Vagina (tissue), 2 donors: Measurements from ENCODE around the gene NLRP4. TPM values are rescaled to one million over a fixed set of nuclear protein-coding genes. Genes with fewer than 3 reads are reported as not detected.
A peak's percentile ranks its signal among the peaks of the same experiment; 100 is the strongest.

Source experiments
- DNase-seq, 2 donors: peaks; one replicate each; pipeline ENCODE4 v3.0.0-alpha.2; 2017; ENCODE audit errors: extremely low spot score in 2 of 2
- H3K27ac ChIP-seq: fragments of 200-600 bp; sonication (generic); one replicate; pipeline ENCODE4 v1.5.1; 2019
- H3K27me3 ChIP-seq: fragments of 200-600 bp; sonication (generic); one replicate; pipeline ENCODE4 v1.5.1; 2019
- H3K36me3 ChIP-seq, 2 donors: fragments of 200-600 bp; sonication (generic); one replicate each; pipeline ENCODE4 v1.5.1; 2017 to 2019
- H3K4me1 ChIP-seq: fragments of 200-600 bp; sonication (generic); one replicate; pipeline ENCODE4 v1.5.1; 2019
- H3K4me3 ChIP-seq, 2 donors: fragments of 200-600 bp; sonication (generic); 1 replicate in 1 of 2; 2 replicates in 1 of 2; pipeline ENCODE4 v1.5.1; 2016 to 2019
- H3K9me3 ChIP-seq: fragments of 200-600 bp; sonication (generic); one replicate; pipeline ENCODE4 v1.5.1; 2019
- POLR2A ChIP-seq, 2 donors: fragments of 450-650 bp; IDR thresholded peaks; one replicate each; pipeline ENCODE4 v1.6.1; 2017; ENCODE audit warnings: antibody characterized with exemption in 2 of 2, mild to moderate bottlenecking in 2 of 2, moderate library complexity in 2 of 2
- POLR2AphosphoS5 ChIP-seq, 2 donors: sonication (generic); formaldehyde crosslinking; IDR thresholded peaks; one replicate each; pipeline ENCODE4 v1.9.0; 2017; ENCODE audit warnings: antibody characterized with exemption in 2 of 2, mild to moderate bottlenecking in 2 of 2, low read depth in 1 of 2; ENCODE audit not compliant: insufficient read depth in 1 of 2
- intact Hi-C: fragments of 100-400 bp; cut with DNase I; formaldehyde crosslinking; loops from one replicate; pipeline ENCODE4 v1.15.1; 2023
- total RNA-seq: library from RNA; depleted of rRNA; stranded (reverse); fragments of >200 nt; gene quantifications from one replicate; pipeline ENCODE4 v1.2.3, GENCODE V29; 2016
- TF ChIP-seq, protein P1 (sequence below), 3 experiments: fragments of 450-650 bp in 2 of 3; fragments of 200-600 bp in 1 of 3; sonication (generic) in 1 of 3; IDR thresholded peaks; one replicate each; pipeline ENCODE4 v1.5.1; 2017 to 2019; ENCODE audit warnings: antibody characterized with exemption in 3 of 3, mild to moderate bottlenecking in 2 of 3, moderate library complexity in 2 of 3

The NLRP4 gene
- total RNA-seq, 1 donor from 2014 or later: not detected

DNA sequence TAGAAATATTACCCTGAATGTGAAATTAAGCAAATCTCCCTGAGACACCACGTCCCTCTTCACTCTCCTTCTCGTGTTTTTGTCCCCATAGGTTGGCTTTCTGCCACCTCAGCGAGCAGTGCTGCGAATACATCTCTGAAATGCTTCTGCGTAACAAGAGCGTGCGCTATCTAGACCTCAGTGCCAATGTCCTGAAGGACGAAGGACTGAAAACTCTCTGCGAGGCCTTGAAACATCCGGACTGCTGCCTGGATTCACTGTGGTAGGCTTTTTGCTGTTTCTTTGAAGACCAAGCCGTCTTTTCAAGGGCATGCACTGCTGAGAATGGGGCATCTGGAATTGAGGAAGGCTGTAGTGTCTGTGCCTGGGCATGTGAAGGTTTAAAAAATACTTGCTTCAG lies 34.4 kb downstream of the NLRP4 start:
- intact Hi-C loops: no loop called here
- H3K4me1 ChIP-seq: no peaks in the 10 kb centered on the region
- no peak for TF ChIP-seq POLR2AphosphoS5 (IDR thresholded peaks at IDR 0.05; ENCODE audit: insufficient read depth in 1 of 2, low read depth in 1 of 2)
- TF ChIP-seq POLR2A (IDR thresholded peaks at IDR 0.05): no peak
- TF ChIP-seq, protein P1, sequence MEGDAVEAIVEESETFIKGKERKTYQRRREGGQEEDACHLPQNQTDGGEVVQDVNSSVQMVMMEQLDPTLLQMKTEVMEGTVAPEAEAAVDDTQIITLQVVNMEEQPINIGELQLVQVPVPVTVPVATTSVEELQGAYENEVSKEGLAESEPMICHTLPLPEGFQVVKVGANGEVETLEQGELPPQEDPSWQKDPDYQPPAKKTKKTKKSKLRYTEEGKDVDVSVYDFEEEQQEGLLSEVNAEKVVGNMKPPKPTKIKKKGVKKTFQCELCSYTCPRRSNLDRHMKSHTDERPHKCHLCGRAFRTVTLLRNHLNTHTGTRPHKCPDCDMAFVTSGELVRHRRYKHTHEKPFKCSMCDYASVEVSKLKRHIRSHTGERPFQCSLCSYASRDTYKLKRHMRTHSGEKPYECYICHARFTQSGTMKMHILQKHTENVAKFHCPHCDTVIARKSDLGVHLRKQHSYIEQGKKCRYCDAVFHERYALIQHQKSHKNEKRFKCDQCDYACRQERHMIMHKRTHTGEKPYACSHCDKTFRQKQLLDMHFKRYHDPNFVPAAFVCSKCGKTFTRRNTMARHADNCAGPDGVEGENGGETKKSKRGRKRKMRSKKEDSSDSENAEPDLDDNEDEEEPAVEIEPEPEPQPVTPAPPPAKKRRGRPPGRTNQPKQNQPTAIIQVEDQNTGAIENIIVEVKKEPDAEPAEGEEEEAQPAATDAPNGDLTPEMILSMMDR (IDR thresholded peaks at IDR 0.05): no peak
- H3K27me3 ChIP-seq: no peaks in the 10 kb centered on the region
- no peaks in the 10 kb centered on the region for H3K9me3 ChIP-seq
- H3K36me3 ChIP-seq: no peaks in the 10 kb centered on the region
- DNase-seq: no peak
- H3K27ac ChIP-seq: no peak overlapping the region
- H3K4me3 ChIP-seq: no peak overlapping the region

DNA sequence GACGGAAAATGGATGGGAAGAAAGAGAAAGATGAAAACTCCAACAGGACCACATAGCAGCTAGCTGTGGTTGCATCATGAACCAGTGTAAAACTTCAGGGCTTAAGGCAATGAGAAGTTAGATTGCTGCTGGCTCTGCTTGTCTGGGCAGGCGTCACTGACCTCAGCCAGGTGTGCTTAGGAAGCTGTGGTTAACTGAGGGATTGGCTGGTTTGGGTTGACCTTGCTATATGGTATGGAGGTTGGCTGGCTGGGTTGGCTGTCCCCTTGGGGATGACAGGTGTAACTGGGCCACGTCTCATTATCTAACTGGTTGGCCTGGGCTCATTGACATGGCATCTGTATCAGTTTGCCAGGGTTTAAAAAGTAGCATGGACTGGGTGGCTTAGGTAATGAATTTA lies 40.9 kb downstream of the NLRP4 start:
- TF ChIP-seq POLR2A (IDR thresholded peaks at IDR 0.05) (no peak), POLR2AphosphoS5 (IDR thresholded peaks at IDR 0.05; ENCODE audit: insufficient read depth in 1 of 2, low read depth in 1 of 2) (no peak)
- TF ChIP-seq, protein P1 (IDR thresholded peaks at IDR 0.05): no peak
- intact Hi-C loops: no loop called here
- no peak for DNase-seq
- no peak overlapping the region for H3K4me3 ChIP-seq
- no peaks in the 10 kb centered on the region for H3K36me3 ChIP-seq
- H3K9me3 ChIP-seq: no peaks in the 10 kb centered on the region
- no peaks in the 10 kb centered on the region for H3K27me3 ChIP-seq
- H3K27ac ChIP-seq: no peak overlapping the region
- H3K4me1 ChIP-seq: no peaks in the 10 kb centered on the region

DNA sequence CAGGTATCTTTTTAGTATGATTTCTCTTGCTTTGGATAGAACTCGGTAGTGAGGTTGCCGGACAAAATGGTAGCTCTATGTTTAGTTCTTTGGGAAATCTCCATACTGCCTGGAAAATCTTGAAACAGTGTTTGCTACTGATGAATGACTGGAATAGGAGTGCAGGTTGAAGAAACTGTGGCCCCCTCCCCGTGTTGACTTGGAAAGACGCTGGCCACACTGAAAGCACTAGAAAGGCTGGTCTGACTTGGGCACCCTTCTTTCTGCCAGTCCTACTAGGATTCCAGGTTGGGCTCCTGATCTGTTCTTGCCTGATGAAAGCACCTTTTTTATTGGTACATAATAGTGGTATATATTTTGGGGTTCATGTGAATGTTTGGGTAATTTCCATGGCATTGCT lies 46.3 kb downstream of the NLRP4 start:
- Histone ChIP-seq H3K9me3 (no peaks in the 10 kb centered on the region), H3K27ac (no peak overlapping the region), H3K4me1 (no peaks in the 10 kb centered on the region), H3K27me3 (no peaks in the 10 kb centered on the region), H3K36me3 (no peaks in the 10 kb centered on the region), H3K4me3 (no peak overlapping the region)
- no peak for TF ChIP-seq POLR2A (IDR thresholded peaks at IDR 0.05)
- TF ChIP-seq, protein P1 (IDR thresholded peaks at IDR 0.05): no peak
- no peak for TF ChIP-seq POLR2AphosphoS5 (IDR thresholded peaks at IDR 0.05; ENCODE audit: insufficient read depth in 1 of 2, low read depth in 1 of 2)
- intact Hi-C loops: no loop called here
- no peak for DNase-seq

DNA sequence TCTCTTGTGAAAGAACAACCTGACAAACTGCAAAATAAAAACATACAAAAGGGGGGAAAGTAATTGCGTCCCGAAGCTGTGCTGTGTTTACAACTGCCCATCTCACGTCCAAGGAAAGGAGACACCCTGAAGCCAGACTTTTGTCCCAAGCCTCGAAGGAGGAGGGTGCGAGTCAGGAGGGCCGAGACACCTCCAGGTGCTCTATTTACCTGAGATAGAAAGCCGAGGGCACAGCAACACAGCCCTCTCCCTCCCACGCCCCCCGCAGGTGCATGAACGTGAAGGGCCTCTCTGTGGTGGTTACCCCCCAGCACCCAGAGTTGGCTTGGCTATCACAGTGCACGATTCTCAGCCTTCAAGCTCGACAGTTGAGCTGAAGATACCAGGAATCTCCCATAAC lies 62.6 kb downstream of the NLRP4 start:
- Histone ChIP-seq H3K9me3 (no peaks in the 10 kb centered on the region), H3K27me3 (no peaks in the 10 kb centered on the region), H3K4me1 (no peaks in the 10 kb centered on the region), H3K36me3 (no peaks in the 10 kb centered on the region), H3K4me3 (no peak overlapping the region), H3K27ac (no peak overlapping the region)
- intact Hi-C loops: no loop called here
- no peak for TF ChIP-seq POLR2A (IDR thresholded peaks at IDR 0.05)
- TF ChIP-seq POLR2AphosphoS5 (IDR thresholded peaks at IDR 0.05; ENCODE audit: insufficient read depth in 1 of 2, low read depth in 1 of 2): no peak
- TF ChIP-seq, protein P1 (IDR thresholded peaks at IDR 0.05): no peak
- DNase-seq: peak in 1 of 2 donors; percentile 61

DNA sequence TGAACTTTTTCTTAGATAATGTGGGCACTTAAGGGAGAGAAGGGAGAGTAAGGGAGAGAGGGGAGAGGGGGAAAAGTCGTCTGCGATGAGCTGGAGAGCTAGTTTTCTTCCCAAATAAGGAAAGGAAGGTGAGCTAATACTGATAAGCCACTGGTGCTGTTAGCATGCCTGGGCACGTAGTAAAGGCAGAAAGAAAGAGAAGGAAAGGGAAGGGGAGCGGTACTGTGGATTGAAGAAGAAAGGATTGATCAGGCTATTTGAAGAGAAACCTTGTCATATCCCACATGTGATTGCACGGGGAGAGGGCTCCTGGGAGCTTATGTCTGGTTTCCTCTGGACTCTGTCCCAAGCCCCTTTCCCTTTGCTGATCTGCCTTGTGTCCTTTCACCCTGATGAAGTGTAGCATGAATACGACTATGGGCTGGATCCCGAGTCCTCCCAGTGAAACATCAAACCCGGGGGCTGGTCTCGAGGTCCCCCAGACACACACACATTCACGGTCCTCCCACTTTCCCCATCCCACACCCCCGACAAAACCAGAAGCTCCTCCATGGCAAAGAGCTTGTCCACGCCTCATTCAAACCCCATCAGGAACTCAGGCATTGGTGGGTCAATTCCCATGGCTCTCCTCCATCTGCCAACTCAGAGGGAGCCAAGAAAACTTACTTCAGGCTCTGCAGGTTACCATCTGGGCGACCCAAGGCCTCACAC lies 65.2 kb downstream of the NLRP4 start:
- DNase-seq: peak in 1 of 2 donors; percentile 67
- no peaks in the 10 kb centered on the region for H3K36me3 ChIP-seq
- TF ChIP-seq, protein P1 (IDR thresholded peaks at IDR 0.05): no peak
- intact Hi-C loops: no loop called here
- no peaks in the 10 kb centered on the region for H3K9me3 ChIP-seq
- no peak overlapping the region for H3K4me3 ChIP-seq
- H3K4me1 ChIP-seq: no peaks in the 10 kb centered on the region
- H3K27ac ChIP-seq: no peak overlapping the region
- no peaks in the 10 kb centered on the region for H3K27me3 ChIP-seq
